GM10248 (cell line): ENCODE results near the gene MRNIP.

Experiments used
- CTCF ChIA-PET: fragments of 300-600 bp; sonication (Branson Sonifier 250); formaldehyde crosslinking; extraction: SDS; loops from one replicate; lab custom pipeline; 2021; ENCODE audit warnings: antibody characterized with exemption; lab: Yijun Ruan, JAX
- POLR2A ChIA-PET: fragments of 350-650 bp; sonication (Branson Sonifier 250); formaldehyde crosslinking; extraction: SDS; loops from one replicate; lab custom pipeline; 2020; ENCODE audit warnings: antibody characterized with exemption; lab: Yijun Ruan, JAX
- DNase-seq: peaks from one replicate; pipeline ENCODE4 v3.0.0; 2012; ENCODE audit errors: extremely low spot score
- CTCF ChIP-seq: IDR thresholded peaks from 2 replicates; pipeline ENCODE4 v1.5.1; 2012; ENCODE audit warnings: mild to moderate bottlenecking, low read depth; ENCODE audit errors: extremely low read depth, missing control alignments, control extremely low read depth

Gene MRNIP

GRCh38 chr5:179814090-179814489 is 44.5 kb downstream of the MRNIP start:
- no peak for DNase-seq
- CTCF ChIA-PET, result interaction anchor here (1.5 to 1.7 kb wide), 3 partner anchors 12 to 136 kb away, joined by 4 to 5 read pairs (median 4); no protein-coding TSS in a partner anchor
- TF ChIP-seq CTCF, result no peak
- POLR2A ChIA-PET, result no interaction called here

- ChIA-PET CTCF (interaction anchor here (1.1 to 1.7 kb wide), 3 partner anchors 11 to 135 kb away, joined by 4 to 5 read pairs (median 4); no protein-coding TSS in a partner anchor), POLR2A (interaction anchor here (1.5 kb wide), 1 partner anchor 9 kb away, joined by 3 read pairs; no protein-coding TSS in a partner anchor)
- TF ChIP-seq CTCF, result no peak
- no peak for DNase-seq
Measured at GRCh38 chr5:179812997-179813607, 45.5 kb downstream of the MRNIP start.

- no peak for TF ChIP-seq CTCF
- POLR2A ChIA-PET, result interaction anchor here (1.5 to 2.2 kb wide), 2 partner anchors 8 to 10 kb away, joined by 3 to 27 read pairs; partner anchors contain the start of gene SQSTM1
- CTCF ChIA-PET, result interaction anchor here (1.1 to 1.8 kb wide), 5 partner anchors 10 to 16 kb away, joined by 3 to 10 read pairs (median 4); no protein-coding TSS in a partner anchor
- no peak for DNase-seq
Measured at GRCh38 chr5:179812135-179812825, 46.3 kb downstream of the MRNIP start.

GRCh38 chr5:179806250-179807048 is 52.2 kb downstream of the MRNIP start, which contains the start of gene MGAT4B:
Gene MGAT4B (minus strand): TSS chr5:179806866. CDS start chr5:179806583, 283 bp downstream.
- no peak for TF ChIP-seq CTCF
- DNase-seq, result peak; percentile 88
- ChIA-PET CTCF (interaction anchor here (0.9 kb wide), 1 partner anchor 16 kb away, joined by 3 read pairs; no protein-coding TSS in a partner anchor), POLR2A (interaction anchor here (0.7 to 0.9 kb wide), 2 partner anchors 13 to 14 kb away, joined by 3 to 4 read pairs; partner anchors contain the start of gene SQSTM1)

- DNase-seq, result peak; percentile 73
- POLR2A ChIA-PET, result interaction anchor here (0.7 kb wide), 1 partner anchor 15 kb away, joined by 4 read pairs; the partner anchor contains the start of gene SQSTM1
- TF ChIP-seq CTCF, result no peak
- CTCF ChIA-PET, result interaction anchor here (0.9 kb wide), 1 partner anchor 17 kb away, joined by 3 read pairs; no protein-coding TSS in a partner anchor
Measured at GRCh38 chr5:179805529-179806249, 52.9 kb downstream of the MRNIP start.
